Suprapubic skin (tissue), 3 donors: Measurements from ENCODE around the gene KRT13.

ENCODE experiments used
- CTCF ChIP-seq, 2 donors: fragments of 200-600 bp in 1 of 2; fragments of 450-650 bp in 1 of 2; sonication (generic) in 1 of 2; IDR thresholded peaks; one replicate each; pipeline ENCODE4 v1.5.1; 2016 to 2019; ENCODE audit warnings: antibody characterized with exemption in 2 of 2, mild to moderate bottlenecking in 1 of 2, moderate library complexity in 1 of 2
- EP300 ChIP-seq: sonication (generic); formaldehyde crosslinking; IDR thresholded peaks from one replicate; pipeline ENCODE4 v1.6.1; 2017; ENCODE audit warnings: antibody characterized with exemption

- no peak for TF ChIP-seq CTCF (IDR thresholded peaks at IDR 0.05)
- TF ChIP-seq EP300 = no peak
These were observed 39.5 kb upstream of the KRT13 start for GRCh38 chr17:41544935-41545334.
